Karpas-422 (cell line): Measurements from ENCODE around the gene EPHA3. TPM values are rescaled to one million over a fixed set of nuclear protein-coding genes. Genes with fewer than 3 reads are reported as not detected.

ENCODE experiments used
- DNase-seq: peaks from one replicate; pipeline ENCODE4 v3.0.0-alpha.2; 2015
- H2AFZ ChIP-seq: fragments of 200-600 bp; sonication (generic); 2 replicates; pipeline ENCODE4 v1.6.1; 2014; ENCODE audit warnings: antibody characterized with exemption, low read length, mixed read lengths
- H3K27ac ChIP-seq: fragments of 200-600 bp; sonication (generic); 2 replicates; pipeline ENCODE4 v1.5.1; 2014; ENCODE audit warnings: mild to moderate bottlenecking, low read length, moderate library complexity
- H3K27me3 ChIP-seq: fragments of 200-600 bp; sonication (generic); 2 replicates; pipeline ENCODE4 v1.6.1; 2014; ENCODE audit warnings: low read length, mixed read lengths
- H3K36me3 ChIP-seq: fragments of 200-600 bp; sonication (generic); 2 replicates; pipeline ENCODE4 v1.6.1; 2014; ENCODE audit warnings: low read length, mixed read lengths; ENCODE audit not compliant: insufficient read depth
- H3K4me1 ChIP-seq: fragments of 200-600 bp; sonication (generic); 2 replicates; pipeline ENCODE4 v1.6.1; 2014; ENCODE audit warnings: mild to moderate bottlenecking, low read length, mixed read lengths
- H3K4me2 ChIP-seq: fragments of 200-600 bp; sonication (generic); 2 replicates; pipeline ENCODE4 v1.6.1; 2014; ENCODE audit warnings: low read length, low read depth, mild to moderate bottlenecking; ENCODE audit not compliant: poor library complexity, severe bottlenecking
- H3K4me3 ChIP-seq: fragments of 200-600 bp; sonication (generic); 2 replicates; pipeline ENCODE4 v1.5.1; 2014; ENCODE audit warnings: mild to moderate bottlenecking, antibody characterized with exemption, low read length, mixed read lengths
- H3K79me2 ChIP-seq: fragments of 200-600 bp; sonication (generic); 2 replicates; pipeline ENCODE4 v1.6.1; 2014; ENCODE audit warnings: mild to moderate bottlenecking, low read length, mixed read lengths
- H3K9ac ChIP-seq: fragments of 200-600 bp; sonication (generic); 2 replicates; pipeline ENCODE4 v1.6.0; 2014; ENCODE audit warnings: low read length
- H3K9me2 ChIP-seq: fragments of 200-600 bp; sonication (generic), shearing (Covaris generic); replicated peaks from 2 replicates; pipeline ENCODE4 v1.6.0; 2014; ENCODE audit warnings: mild to moderate bottlenecking, low read length, moderate library complexity; ENCODE audit not compliant: insufficient read depth
- H3K9me3 ChIP-seq: fragments of 300-700, 200-600 bp; sonication (generic); 2 replicates; pipeline ENCODE4 v1.6.1; 2014; ENCODE audit warnings: low read length, mixed read lengths
- H4K20me1 ChIP-seq: fragments of 200-600 bp; sonication (generic); 2 replicates; pipeline ENCODE4 v1.6.1; 2014; ENCODE audit warnings: mild to moderate bottlenecking, antibody characterized with exemption, low read length, low read depth; ENCODE audit not compliant: insufficient read depth
- total RNA-seq: library from RNA; depleted of rRNA; stranded (reverse); fragments of >200 nt; shearing (Covaris generic); gene quantifications from 2 replicates; pipeline ENCODE4 v1.2.3, GENCODE V29; 2014; ENCODE audit warnings: low replicate concordance

Gene EPHA3
- total RNA-seq, 1 experiment from 2014 or later: not detected

- H3K9me2 ChIP-seq: no peaks in the 10 kb centered on the region
- no peaks in the 10 kb centered on the region for H4K20me1 ChIP-seq
- no peak overlapping the region for H2AFZ ChIP-seq
- no peak for DNase-seq
- H3K4me3 ChIP-seq: no peak overlapping the region
- peaks cover 9% of the 10 kb centered on the region for H3K9me3 ChIP-seq
- no peaks in the 10 kb centered on the region for H3K79me2 ChIP-seq
- H3K27me3 ChIP-seq: no peaks in the 10 kb centered on the region
- H3K27ac ChIP-seq: no peak overlapping the region
- H3K4me1 ChIP-seq: no peaks in the 10 kb centered on the region
- no peaks in the 10 kb centered on the region for H3K36me3 ChIP-seq
- H3K9ac ChIP-seq: no peak overlapping the region
- H3K4me2 ChIP-seq: no peak overlapping the region
Measured at GRCh38 chr3:89363171-89363570, 255.8 kb downstream of the EPHA3 start.

GRCh38 chr3:89364314-89364713 lies 256.9 kb downstream of the EPHA3 start:
- H3K9me2 ChIP-seq: no peaks in the 10 kb centered on the region

GRCh38 chr3:89367166-89367565 lies 259.7 kb downstream of the EPHA3 start:
- no peaks in the 10 kb centered on the region for H3K4me1 ChIP-seq

More at GRCh38 chr3:89364314-89364713, 256.9 kb downstream of the EPHA3 start:
- Histone ChIP-seq H3K79me2 (no peaks in the 10 kb centered on the region), H3K4me3 (no peak overlapping the region), H3K9me3 (peaks cover 9% of the 10 kb centered on the region), H3K9ac (no peak overlapping the region), H3K27ac (no peak overlapping the region), H3K4me2 (no peak overlapping the region), H3K4me1 (no peaks in the 10 kb centered on the region), H4K20me1 (no peaks in the 10 kb centered on the region), H3K36me3 (no peaks in the 10 kb centered on the region), H3K27me3 (no peaks in the 10 kb centered on the region), H2AFZ (no peak overlapping the region)
- no peak for DNase-seq

GRCh38 chr3:89368846-89369245 lies 261.4 kb downstream of the EPHA3 start:
- Histone ChIP-seq H2AFZ (no peak overlapping the region), H3K4me3 (no peak overlapping the region), H3K36me3 (no peaks in the 10 kb centered on the region), H3K4me1 (no peaks in the 10 kb centered on the region), H3K27ac (no peak overlapping the region), H3K9me2 (no peaks in the 10 kb centered on the region), H3K79me2 (no peaks in the 10 kb centered on the region), H3K27me3 (no peaks in the 10 kb centered on the region), H3K9me3 (peaks cover 12% of the 10 kb centered on the region), H4K20me1 (no peaks in the 10 kb centered on the region), H3K4me2 (no peak overlapping the region), H3K9ac (no peak overlapping the region)
- DNase-seq: no peak

More at GRCh38 chr3:89367166-89367565, 259.7 kb downstream of the EPHA3 start:
- no peaks in the 10 kb centered on the region for H3K9me2 ChIP-seq
- peaks cover 9% of the 10 kb centered on the region for H3K9me3 ChIP-seq
- H3K4me2 ChIP-seq: no peak overlapping the region
- H3K9ac ChIP-seq: no peak overlapping the region
- no peak overlapping the region for H3K4me3 ChIP-seq
- no peak overlapping the region for H3K27ac ChIP-seq
- no peaks in the 10 kb centered on the region for H3K36me3 ChIP-seq
- H3K27me3 ChIP-seq: no peaks in the 10 kb centered on the region
- DNase-seq: no peak
- no peak overlapping the region for H2AFZ ChIP-seq
- no peaks in the 10 kb centered on the region for H3K79me2 ChIP-seq
- no peaks in the 10 kb centered on the region for H4K20me1 ChIP-seq

- H3K79me2 ChIP-seq: no peaks in the 10 kb centered on the region
- no peak overlapping the region for H3K4me3 ChIP-seq
- no peaks in the 10 kb centered on the region for H3K27me3 ChIP-seq
- H3K36me3 ChIP-seq: no peaks in the 10 kb centered on the region
- H3K27ac ChIP-seq: no peak overlapping the region
- H3K9me3 ChIP-seq: peaks cover 3% of the 10 kb centered on the region; the same call in 1 of the 2 replicates
- no peaks in the 10 kb centered on the region for H4K20me1 ChIP-seq
- no peak overlapping the region for H3K4me2 ChIP-seq
- no peak overlapping the region for H3K9ac ChIP-seq
- H2AFZ ChIP-seq: no peak overlapping the region
- DNase-seq: no peak
- no peaks in the 10 kb centered on the region for H3K9me2 ChIP-seq
- H3K4me1 ChIP-seq: no peaks in the 10 kb centered on the region
Measured at GRCh38 chr3:89372456-89372855, 265.0 kb downstream of the EPHA3 start.

GRCh38 chr3:89373434-89373833 lies 266.0 kb downstream of the EPHA3 start:
- Histone ChIP-seq H3K27ac (no peak overlapping the region), H3K9ac (no peak overlapping the region), H3K79me2 (no peaks in the 10 kb centered on the region), H3K4me2 (no peak overlapping the region), H3K9me3 (peaks cover 4% of the 10 kb centered on the region; the same call in 1 of the 2 replicates), H3K9me2 (no peaks in the 10 kb centered on the region), H3K36me3 (no peaks in the 10 kb centered on the region), H2AFZ (no peak overlapping the region), H3K4me1 (no peaks in the 10 kb centered on the region), H3K4me3 (no peak overlapping the region), H3K27me3 (no peaks in the 10 kb centered on the region), H4K20me1 (no peaks in the 10 kb centered on the region)
- no peak for DNase-seq

GRCh38 chr3:89375451-89375850 lies 268.0 kb downstream of the EPHA3 start:
- Histone ChIP-seq H3K9me3 (peaks cover 5% of the 10 kb centered on the region; the same call in 1 of the 2 replicates), H3K4me2 (no peak overlapping the region), H3K27ac (no peak overlapping the region), H4K20me1 (no peaks in the 10 kb centered on the region), H3K79me2 (no peaks in the 10 kb centered on the region), H2AFZ (no peak overlapping the region), H3K27me3 (no peaks in the 10 kb centered on the region), H3K9me2 (no peaks in the 10 kb centered on the region), H3K9ac (no peak overlapping the region), H3K36me3 (no peaks in the 10 kb centered on the region), H3K4me1 (no peaks in the 10 kb centered on the region), H3K4me3 (no peak overlapping the region)
- no peak for DNase-seq

GRCh38 chr3:89380016-89380415 lies 272.6 kb downstream of the EPHA3 start:
- Histone ChIP-seq H2AFZ (no peak overlapping the region), H3K9ac (no peak overlapping the region)

GRCh38 chr3:89392991-89393390 lies 285.6 kb downstream of the EPHA3 start:
- Histone ChIP-seq H3K9ac (no peak overlapping the region), H3K36me3 (no peaks in the 10 kb centered on the region), H3K4me3 (no peak overlapping the region), H3K9me2 (no peaks in the 10 kb centered on the region), H3K27ac (no peak overlapping the region), H3K79me2 (no peaks in the 10 kb centered on the region), H3K4me2 (no peak overlapping the region), H3K27me3 (no peaks in the 10 kb centered on the region), H4K20me1 (no peaks in the 10 kb centered on the region), H3K9me3 (peaks cover 5% of the 10 kb centered on the region), H2AFZ (no peak overlapping the region), H3K4me1 (no peaks in the 10 kb centered on the region)
- no peak for DNase-seq

More at GRCh38 chr3:89380016-89380415, 272.6 kb downstream of the EPHA3 start:
- no peaks in the 10 kb centered on the region for H3K79me2 ChIP-seq
- peaks cover 6% of the 10 kb centered on the region; the same call in 1 of the 2 replicates for H3K9me3 ChIP-seq
- no peaks in the 10 kb centered on the region for H4K20me1 ChIP-seq
- no peak for DNase-seq
- H3K36me3 ChIP-seq: no peaks in the 10 kb centered on the region
- H3K4me2 ChIP-seq: no peak overlapping the region
- H3K27me3 ChIP-seq: no peaks in the 10 kb centered on the region
- no peak overlapping the region for H3K27ac ChIP-seq
- H3K4me3 ChIP-seq: no peak overlapping the region
- no peaks in the 10 kb centered on the region for H3K9me2 ChIP-seq
- no peaks in the 10 kb centered on the region for H3K4me1 ChIP-seq
